ENCODE results near the gene HCK. TPM values are rescaled to one million over a fixed set of nuclear protein-coding genes. Genes with fewer than 3 reads are reported as not detected.

Gene HCK
- total and polyA plus RNA-seq, 9 donors = 1.7 to 11.4 (median 3.4) TPM

DNA sequence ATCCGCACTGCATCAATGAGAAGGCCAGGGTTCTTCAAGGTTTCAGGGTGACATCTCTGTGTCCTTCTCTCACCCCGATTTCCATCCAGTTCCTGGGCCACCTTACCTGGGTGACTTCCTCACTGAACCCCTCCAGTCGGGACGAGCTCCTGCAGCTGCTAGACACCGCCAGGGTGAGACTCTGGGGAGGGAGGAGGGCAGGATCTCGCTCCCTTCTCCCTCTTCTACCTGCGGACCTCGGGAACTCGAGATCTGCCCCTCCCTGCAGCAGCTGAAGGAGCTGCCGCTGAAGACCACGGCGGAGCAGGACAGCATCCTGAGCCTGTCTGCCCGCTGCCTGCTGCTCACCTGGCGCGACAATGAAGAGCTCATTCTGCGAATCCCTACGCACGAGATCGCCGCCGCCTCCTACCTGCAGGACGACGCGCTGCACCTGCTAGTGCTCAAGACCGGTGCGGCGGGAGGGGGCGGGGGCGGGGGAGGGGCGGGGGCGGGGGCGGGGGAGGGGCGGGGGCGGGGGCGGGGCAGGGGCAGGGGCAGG lies 34.3 kb upstream of the HCK start:
- Histone ChIP-seq H3K4me3 (no peak overlapping the region), H3K27me3 (peaks cover 2% of the 10 kb centered on the region), H3K36me3 (no peaks in the 10 kb centered on the region), H3K9me3 (no peaks in the 10 kb centered on the region), H3K27ac (no peak overlapping the region), H3K4me1 (ENCODE audit: insufficient read depth) (peaks cover 1% of the 10 kb centered on the region)
- DNase-seq = no peak
- intact Hi-C loops (cut with DNase I) = no loop called here
- TF ChIP-seq EP300 (IDR thresholded peaks at IDR 0.05) (no peak), POLR2A (IDR thresholded peaks at IDR 0.05) (no peak)
- TF ChIP-seq, protein P1, sequence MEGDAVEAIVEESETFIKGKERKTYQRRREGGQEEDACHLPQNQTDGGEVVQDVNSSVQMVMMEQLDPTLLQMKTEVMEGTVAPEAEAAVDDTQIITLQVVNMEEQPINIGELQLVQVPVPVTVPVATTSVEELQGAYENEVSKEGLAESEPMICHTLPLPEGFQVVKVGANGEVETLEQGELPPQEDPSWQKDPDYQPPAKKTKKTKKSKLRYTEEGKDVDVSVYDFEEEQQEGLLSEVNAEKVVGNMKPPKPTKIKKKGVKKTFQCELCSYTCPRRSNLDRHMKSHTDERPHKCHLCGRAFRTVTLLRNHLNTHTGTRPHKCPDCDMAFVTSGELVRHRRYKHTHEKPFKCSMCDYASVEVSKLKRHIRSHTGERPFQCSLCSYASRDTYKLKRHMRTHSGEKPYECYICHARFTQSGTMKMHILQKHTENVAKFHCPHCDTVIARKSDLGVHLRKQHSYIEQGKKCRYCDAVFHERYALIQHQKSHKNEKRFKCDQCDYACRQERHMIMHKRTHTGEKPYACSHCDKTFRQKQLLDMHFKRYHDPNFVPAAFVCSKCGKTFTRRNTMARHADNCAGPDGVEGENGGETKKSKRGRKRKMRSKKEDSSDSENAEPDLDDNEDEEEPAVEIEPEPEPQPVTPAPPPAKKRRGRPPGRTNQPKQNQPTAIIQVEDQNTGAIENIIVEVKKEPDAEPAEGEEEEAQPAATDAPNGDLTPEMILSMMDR (IDR thresholded peaks at IDR 0.05) = no peak
- WGBS, 3 donors = 11 to 21% (median 11%) methylated on average over 32 to 35 of the region's 35 CpGs

DNA sequence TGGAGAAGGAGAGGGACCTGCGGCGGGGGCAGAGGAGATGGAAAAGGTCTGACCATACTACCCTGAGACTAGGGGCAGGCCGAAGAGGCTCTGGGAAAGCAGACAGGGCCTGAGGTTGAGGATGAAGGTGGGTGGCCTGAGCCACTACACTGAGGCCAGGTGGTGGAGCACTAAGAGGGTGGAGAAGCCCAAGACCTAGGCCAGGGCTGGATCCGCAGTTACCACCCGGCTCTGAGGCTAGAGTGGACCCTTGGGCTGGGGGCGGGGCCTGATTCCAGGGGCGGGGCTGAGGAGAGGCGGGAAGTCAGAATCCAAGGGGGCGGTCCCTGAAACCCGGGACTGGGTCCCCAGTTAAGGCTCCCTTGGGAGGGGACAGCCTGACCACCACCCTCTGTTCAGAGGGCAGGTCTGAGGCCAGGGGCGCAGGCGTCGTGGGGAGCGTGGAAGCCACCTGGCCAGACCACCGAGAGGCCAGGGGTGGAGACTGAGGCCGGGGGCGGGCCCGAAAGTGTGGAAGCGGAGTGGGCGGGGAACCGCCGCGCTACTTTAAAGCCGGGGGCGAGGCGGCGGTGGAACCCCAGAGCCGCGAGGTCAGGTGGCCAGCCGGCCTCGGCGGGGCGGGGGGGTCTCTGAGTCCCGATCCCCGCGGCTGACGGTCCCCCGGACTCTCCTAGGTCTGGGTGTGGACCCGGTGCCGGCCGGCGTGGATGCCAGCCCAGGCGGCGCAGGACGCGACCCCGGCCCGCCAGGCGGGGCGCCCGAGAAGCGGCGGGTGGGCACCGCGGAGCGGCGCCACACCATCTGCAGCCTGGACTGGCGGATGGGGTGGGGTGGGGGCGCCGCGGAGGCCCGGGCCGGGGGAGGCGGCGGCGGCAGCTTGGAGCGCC lies 33.5 kb upstream of the HCK start:
- WGBS, 3 donors = 1 to 2% (median 1%) methylated on average over 35 to 67 of the region's 67 CpGs
- Histone ChIP-seq H3K9me3 (no peaks in the 10 kb centered on the region), H3K4me1 (ENCODE audit: insufficient read depth) (peaks cover 1% of the 10 kb centered on the region), H3K27me3 (peaks cover 2% of the 10 kb centered on the region), H3K27ac (no peak overlapping the region), H3K4me3 (peak overlapping the region; percentile 28), H3K36me3 (no peaks in the 10 kb centered on the region)
- intact Hi-C loops (cut with DNase I) = no loop called here
- peak in 4 of 5 donors; percentile 31 to 56 (median 42) for DNase-seq
- no peak for TF ChIP-seq EP300 (IDR thresholded peaks at IDR 0.05)
- TF ChIP-seq, protein P1 (IDR thresholded peaks at IDR 0.05) = no peak

DNA sequence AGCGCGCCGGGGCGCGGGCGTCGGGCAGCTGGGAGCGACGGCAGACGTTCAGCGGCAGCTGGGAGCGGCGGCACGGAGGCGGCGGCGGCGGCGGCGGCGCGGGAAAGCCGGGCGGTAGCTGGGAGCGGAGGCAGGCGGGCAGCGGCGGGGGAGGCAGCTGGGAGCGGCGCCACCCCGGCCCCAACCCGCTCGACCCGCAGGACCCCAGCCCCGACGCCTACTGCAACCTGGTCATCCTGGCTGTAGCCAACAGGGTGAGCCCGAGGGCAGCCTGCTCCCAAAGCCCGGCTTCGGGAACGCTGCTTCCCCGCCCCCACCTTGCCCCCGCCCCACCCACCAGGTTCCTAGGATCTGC lies 32.9 kb upstream of the HCK start:
- no peaks in the 10 kb centered on the region for H3K9me3 ChIP-seq
- WGBS, 3 donors = 0 to 1% (median 0%) methylated on average over 34 to 42 of the region's 42 CpGs
- no peak for DNase-seq
- intact Hi-C loops (cut with DNase I) = no loop called here
- H3K4me3 ChIP-seq = no peak overlapping the region
- no peaks in the 10 kb centered on the region for H3K36me3 ChIP-seq
- peaks cover 1% of the 10 kb centered on the region for H3K4me1 ChIP-seq (ENCODE audit: insufficient read depth)
- TF ChIP-seq, protein P1 (IDR thresholded peaks at IDR 0.05) = no peak
- no peak for TF ChIP-seq EP300 (IDR thresholded peaks at IDR 0.05)
- no peak for TF ChIP-seq POLR2A (IDR thresholded peaks at IDR 0.05)
- H3K27ac ChIP-seq = no peak overlapping the region
- peaks cover 2% of the 10 kb centered on the region for H3K27me3 ChIP-seq

DNA sequence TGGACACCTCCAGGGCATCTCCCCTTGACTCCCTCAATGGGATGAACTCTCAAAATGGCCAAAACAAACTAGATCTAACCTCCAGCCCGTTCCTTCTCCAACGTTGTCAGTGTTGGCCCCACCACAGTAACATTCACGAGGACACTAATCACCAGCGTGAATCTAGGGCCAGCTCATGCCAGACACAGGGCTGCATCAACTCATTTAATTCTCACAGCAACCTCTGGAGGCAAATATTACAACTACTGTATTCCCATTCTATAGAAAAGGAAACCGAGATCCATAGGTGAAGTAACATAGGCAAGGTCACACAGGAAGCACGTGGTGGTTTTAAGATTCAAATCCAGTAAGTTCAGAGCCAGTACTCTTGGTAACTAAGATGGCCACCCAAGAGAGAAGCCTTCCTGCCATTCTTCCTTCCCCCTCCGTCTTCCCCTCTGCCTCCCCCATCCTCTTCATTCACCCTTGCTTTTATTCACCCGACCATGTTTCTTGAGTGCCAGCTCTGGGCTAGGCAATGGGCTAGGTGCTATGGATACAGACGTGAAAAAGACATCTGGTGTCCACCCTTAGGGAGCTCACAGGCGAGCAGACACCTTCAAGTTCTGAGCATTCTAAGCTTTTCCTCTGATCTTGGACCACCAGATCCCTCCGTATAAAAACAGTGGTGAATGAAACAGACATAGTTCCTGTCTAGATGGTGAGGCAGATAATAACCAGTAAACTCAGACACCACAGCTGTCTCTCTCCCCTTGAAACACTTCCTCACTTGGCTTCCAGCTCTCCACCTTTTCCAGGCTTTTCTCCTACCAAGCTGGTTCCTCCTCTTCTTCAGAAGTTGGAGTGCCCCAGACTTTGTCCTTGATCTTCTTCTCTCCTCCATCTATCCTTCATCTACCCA lies 32.2 kb upstream of the HCK start:
- H3K36me3 ChIP-seq = no peaks in the 10 kb centered on the region
- peaks cover 2% of the 10 kb centered on the region for H3K27me3 ChIP-seq
- no peak for DNase-seq
- 30 to 36% (median 33%) methylated on average over 11 of the region's 11 CpGs for WGBS, 3 donors
- H3K4me3 ChIP-seq = no peak overlapping the region
- intact Hi-C loops (cut with DNase I) = no loop called here
- no peaks in the 10 kb centered on the region for H3K9me3 ChIP-seq
- H3K27ac ChIP-seq = no peak overlapping the region
- TF ChIP-seq, protein P1 (IDR thresholded peaks at IDR 0.05) = no peak
- TF ChIP-seq EP300 (IDR thresholded peaks at IDR 0.05) (no peak), POLR2A (IDR thresholded peaks at IDR 0.05) (no peak)
- H3K4me1 ChIP-seq (ENCODE audit: insufficient read depth) = peaks cover 1% of the 10 kb centered on the region

Data from ovary (tissue), 9 donors.